K562 (cell line): Measurements from ENCODE around the gene SEPTIN12.

Experiments
- E4F1 ChIP-seq: fragments of 250-450 bp; sonication (Bioruptor Pico); IDR thresholded peaks from 2 replicates; pipeline ENCODE4 v1.5.0; 2021; ENCODE audit warnings: mild to moderate bottlenecking, borderline replicate concordance
- NR2C2 ChIP-seq, 2 experiments: fragments of 200-800 bp in 1 of 2; sonication (Bioruptor generic) in 1 of 2; sonication (generic) in 1 of 2; formaldehyde crosslinking in 1 of 2; IDR thresholded peaks; 2 replicates each; pipeline versions ENCODE4 v1.6.1 to v1.8.0; 2016 to 2022; ENCODE audit warnings: mild to moderate bottlenecking in 1 of 2, missing compliant biosample characterization in 1 of 2, missing genetic modification characterization in 1 of 2, missing genetic modification reagents in 1 of 2
- ZNF24 ChIP-seq: fragments of 450-650 bp; IDR thresholded peaks from 2 replicates; pipeline ENCODE4 v1.6.1; 2016

GRCh38 chr16:4820652-4821051, 32.5 kb upstream of the SEPTIN12 start:
- TF ChIP-seq E4F1 (CRISPR knock-in tag), result no peak
- no peak for TF ChIP-seq NR2C2 (CRISPR knock-in tag; IDR thresholded peaks at IDR 0.05)
- TF ChIP-seq NR2C2 (tag; IDR thresholded peaks at IDR 0.05), result no peak
- no peak for TF ChIP-seq ZNF24
